Kidney (tissue), 14 donors: ENCODE measurements around the gene C11orf52. TPM values are rescaled to one million over a fixed set of nuclear protein-coding genes. Genes with fewer than 3 reads are reported as not detected.
"Not testable (repeated sequence)": the region's sequence is repeated elsewhere in the genome, so short reads cannot be mapped to it uniquely, and the experiment has no call there.

Experiments used
- DNase-seq, 5 donors: peaks; one replicate each; pipeline ENCODE4 v3.0.0-alpha.2; 2013 to 2020
- FAIRE-seq: peaks from 2 replicates; lab custom pipeline; 2012; peaks lifted over from hg19 to GRCh38; lab: Jason Lieb, UNC
- H3K27ac ChIP-seq, 2 donors: one replicate each; pipeline ENCODE4 v1.7.0; 2013; ENCODE audit warnings: low read depth in 2 of 2, low read length in 2 of 2, inconsistent platforms in 1 of 2
- H3K27me3 ChIP-seq: one replicate; pipeline ENCODE4 v1.7.1; 2013; ENCODE audit warnings: low read length, inconsistent platforms; ENCODE audit not compliant: control insufficient read depth, insufficient read depth
- H3K36me3 ChIP-seq, 3 donors: one replicate each; pipeline versions ENCODE4 v1.7.0 to v1.7.1; 2013; ENCODE audit warnings: low read length in 3 of 3, control low read depth in 1 of 3, inconsistent platforms in 1 of 3; ENCODE audit not compliant: insufficient read depth in 3 of 3, control insufficient read depth in 2 of 3
- H3K4me1 ChIP-seq, 3 donors: one replicate each; pipeline versions ENCODE4 v1.7.0 to v1.7.1; 2013; ENCODE audit warnings: low read length in 3 of 3, inconsistent platforms in 1 of 3, low read depth in 1 of 3; ENCODE audit not compliant: control insufficient read depth in 2 of 3, insufficient read depth in 2 of 3
- H3K4me3 ChIP-seq, 3 donors: one replicate each; pipeline versions ENCODE4 v1.7.0 to v1.8.1; 2013; ENCODE audit warnings: low read length in 3 of 3, control low read depth in 1 of 3, inconsistent platforms in 1 of 3
- H3K9ac ChIP-seq, 3 donors: one replicate each; pipeline versions ENCODE4 v1.7.0 to v1.7.1; 2013; ENCODE audit warnings: low read length in 3 of 3, control low read depth in 1 of 3, inconsistent platforms in 1 of 3
- H3K9me3 ChIP-seq, 3 donors: one replicate each; pipeline versions ENCODE4 v1.7.0 to v1.7.1; 2013; ENCODE audit warnings: low read length in 3 of 3, control low read depth in 1 of 3, inconsistent platforms in 1 of 3; ENCODE audit not compliant: control insufficient read depth in 2 of 3, insufficient read depth in 1 of 3
- intact Hi-C: fragments of 100-400 bp; cut with DNase I; formaldehyde crosslinking; loops from one replicate; pipeline ENCODE4 v1.11.1; 2022
- polyA plus RNA-seq: library from polyadenylated mRNA; stranded (reverse); fragments of 350-450 nt; fragmentation: Illumina TruSeq; extraction: RNeasy Lipid Tissue Mini Kit (QIAGEN cat#74804); gene quantifications from one replicate; pipeline ENCODE4 v1.2.3, GENCODE V29; 2014; ENCODE audit warnings: low read depth, low replicate concordance; ENCODE audit not compliant: insufficient read depth
- total RNA-seq: library from RNA; stranded (reverse); fragmentation: NEBNext Ultra II Directional; extraction: Animal tissue kit (Norgen Biotek cat#: 25700); gene quantifications from one replicate; pipeline ENCODE4 v1.2.1, GENCODE V29; 2021
- TF ChIP-seq, protein P1 (sequence below): IDR thresholded peaks from 3 replicates; pipeline ENCODE4 v1.5.1; 2012; ENCODE audit warnings: mild to moderate bottlenecking, moderate library complexity, borderline replicate concordance; ENCODE audit not compliant: insufficient read depth; ENCODE audit errors: extremely low read depth
- donor health status: control.
- donor health status: control.
- donor health status: control.
- donor health status: control.
- donor health status: control.
- donor health status: DM: yes; HTN: yes; CAD: no.
- donor health status: Normal renal cell carcinoma (clear cell type).

The C11orf52 gene
- total and polyA plus RNA-seq, 2 donors from 2014 or later, result 27.8 to 103 TPM

DNA sequence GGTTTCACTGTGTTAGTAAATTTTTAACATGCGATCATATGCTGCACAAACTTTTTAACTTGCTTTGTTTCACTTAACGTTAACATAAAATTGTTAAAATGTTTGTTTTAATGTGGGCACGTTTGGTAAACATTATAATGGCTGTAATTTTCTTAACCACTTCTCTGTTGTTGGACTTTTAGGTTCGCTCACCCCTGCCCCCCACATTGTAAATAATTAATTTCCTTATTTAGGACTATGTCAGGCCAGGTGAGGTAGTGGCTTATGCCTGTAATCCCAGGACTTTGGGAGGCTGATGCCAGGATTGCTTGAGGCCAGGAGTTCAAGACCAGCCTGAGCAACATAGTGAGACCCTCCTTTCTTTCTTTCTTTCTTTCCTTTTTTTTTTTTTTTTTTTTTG, 11.8 kb downstream of the C11orf52 start:
- Histone ChIP-seq H3K9ac (no peak overlapping the region), H3K4me1 (peaks cover 2 to 15% (median 13%) of the 10 kb centered on the region in 3 donors), H3K9me3 (no peaks in the 10 kb centered on the region), H3K36me3 (peaks cover 0 to 3% (median 0%) of the 10 kb centered on the region in 3 donors), H3K27me3 (no peaks in the 10 kb centered on the region), H3K27ac (no peak overlapping the region), H3K4me3 (no peak overlapping the region)
- DNase-seq (no peak), FAIRE-seq (no peak)
- TF ChIP-seq, protein P1, sequence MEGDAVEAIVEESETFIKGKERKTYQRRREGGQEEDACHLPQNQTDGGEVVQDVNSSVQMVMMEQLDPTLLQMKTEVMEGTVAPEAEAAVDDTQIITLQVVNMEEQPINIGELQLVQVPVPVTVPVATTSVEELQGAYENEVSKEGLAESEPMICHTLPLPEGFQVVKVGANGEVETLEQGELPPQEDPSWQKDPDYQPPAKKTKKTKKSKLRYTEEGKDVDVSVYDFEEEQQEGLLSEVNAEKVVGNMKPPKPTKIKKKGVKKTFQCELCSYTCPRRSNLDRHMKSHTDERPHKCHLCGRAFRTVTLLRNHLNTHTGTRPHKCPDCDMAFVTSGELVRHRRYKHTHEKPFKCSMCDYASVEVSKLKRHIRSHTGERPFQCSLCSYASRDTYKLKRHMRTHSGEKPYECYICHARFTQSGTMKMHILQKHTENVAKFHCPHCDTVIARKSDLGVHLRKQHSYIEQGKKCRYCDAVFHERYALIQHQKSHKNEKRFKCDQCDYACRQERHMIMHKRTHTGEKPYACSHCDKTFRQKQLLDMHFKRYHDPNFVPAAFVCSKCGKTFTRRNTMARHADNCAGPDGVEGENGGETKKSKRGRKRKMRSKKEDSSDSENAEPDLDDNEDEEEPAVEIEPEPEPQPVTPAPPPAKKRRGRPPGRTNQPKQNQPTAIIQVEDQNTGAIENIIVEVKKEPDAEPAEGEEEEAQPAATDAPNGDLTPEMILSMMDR, result no peak
- intact Hi-C loops, result loop anchor here (10.0 kb wide), 1 partner anchor 54 kb away; no protein-coding TSS in a partner anchor

DNA sequence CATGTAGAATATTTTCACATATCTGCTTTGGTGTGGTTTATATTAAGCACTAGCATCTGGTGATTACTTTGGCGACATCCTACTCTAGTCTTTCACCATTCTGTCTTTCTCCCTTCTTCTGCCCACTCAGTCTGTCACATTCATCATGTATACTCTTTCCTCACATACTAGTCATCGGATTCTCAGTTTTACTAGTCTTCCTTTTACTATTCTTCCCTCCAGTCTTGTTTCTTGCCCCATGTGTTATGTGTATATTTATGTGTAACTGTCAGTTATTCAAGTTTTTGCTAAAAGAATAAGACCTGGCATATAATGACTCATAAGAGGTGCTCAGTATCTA, 13.9 kb downstream of the C11orf52 start:
- Histone ChIP-seq H3K27me3 (no peaks in the 10 kb centered on the region), H3K9ac (no peak overlapping the region), H3K27ac (no peak overlapping the region), H3K4me3 (no peak overlapping the region), H3K9me3 (no peaks in the 10 kb centered on the region), H3K4me1 (peaks cover 7 to 12% (median 10%) of the 10 kb centered on the region in 3 donors), H3K36me3 (no peaks in the 10 kb centered on the region)
- DNase-seq, result no peak
- TF ChIP-seq, protein P1, result no peak
- FAIRE-seq, result no peak
- intact Hi-C loops, result loop anchor here (10.0 kb wide), 1 partner anchor 52 kb away; no protein-coding TSS in a partner anchor

DNA sequence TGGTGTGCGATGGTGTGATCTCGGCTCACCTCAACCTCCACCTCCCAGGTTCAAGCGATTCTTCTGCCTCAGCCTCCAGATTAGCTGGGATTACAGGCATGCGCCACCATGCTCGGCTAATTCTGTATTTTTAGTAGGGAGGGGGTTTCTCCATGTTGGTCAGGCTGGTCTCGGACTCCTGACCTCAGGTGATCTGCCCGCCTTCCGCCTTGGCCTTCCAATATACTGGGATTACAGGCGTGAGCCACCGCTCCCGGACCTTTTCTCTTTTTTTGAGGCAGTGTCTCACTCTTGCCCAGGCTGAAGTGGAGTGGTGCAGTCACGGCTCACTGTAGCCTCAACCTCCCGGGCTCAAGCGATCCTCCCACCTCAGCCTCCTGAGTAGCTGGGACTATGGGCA, 14.5 kb downstream of the C11orf52 start:
- DNase-seq, H3K36me3 ChIP-seq, FAIRE-seq, H3K27me3 ChIP-seq, H3K4me3 ChIP-seq, H3K9me3 ChIP-seq, H3K27ac ChIP-seq, H3K9ac ChIP-seq: not testable (repeated sequence)
- intact Hi-C loops, result loop anchor here (10.0 kb wide), 1 partner anchor 52 kb away; no protein-coding TSS in a partner anchor
- H3K4me1 ChIP-seq, result peaks cover 10 to 12% (median 10%) of the 10 kb centered on the region in 3 donors

DNA sequence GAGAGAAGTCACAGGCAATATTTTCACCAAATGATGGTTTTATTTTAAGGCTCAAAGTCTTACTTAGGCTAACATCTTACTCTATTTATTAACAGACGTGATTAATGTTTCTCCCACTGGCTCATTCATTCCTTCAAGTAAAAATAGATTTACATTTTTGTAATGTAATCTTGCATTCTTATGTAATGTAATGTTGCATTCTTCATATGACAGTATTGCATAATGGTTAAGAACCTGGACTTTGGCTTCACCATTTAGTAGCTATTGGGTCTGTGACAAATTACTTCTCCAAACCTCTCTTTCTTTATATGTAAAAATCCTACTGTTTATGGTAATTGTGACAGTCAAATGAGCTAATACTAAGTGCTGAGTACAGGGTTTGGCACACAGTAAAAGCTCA, 15.2 kb downstream of the C11orf52 start:
- intact Hi-C loops, result loop anchor here (10.0 kb wide), 1 partner anchor 51 kb away; no protein-coding TSS in a partner anchor
- H3K27me3 ChIP-seq, result no peaks in the 10 kb centered on the region
- H3K27ac ChIP-seq, result no peak overlapping the region
- no peak overlapping the region for H3K4me3 ChIP-seq
- FAIRE-seq (no peak), DNase-seq (no peak)
- H3K36me3 ChIP-seq, result no peaks in the 10 kb centered on the region
- no peak overlapping the region for H3K9ac ChIP-seq
- TF ChIP-seq, protein P1, result no peak
- H3K4me1 ChIP-seq, result peaks cover 10 to 12% (median 10%) of the 10 kb centered on the region in 3 donors
- H3K9me3 ChIP-seq, result no peaks in the 10 kb centered on the region
